ENCODE data around the gene MYOM1.
"Not testable (repeated sequence)": the region's sequence is repeated elsewhere in the genome, so short reads cannot be mapped to it uniquely, and the experiment has no call there.

MYOM1 gene

DNA sequence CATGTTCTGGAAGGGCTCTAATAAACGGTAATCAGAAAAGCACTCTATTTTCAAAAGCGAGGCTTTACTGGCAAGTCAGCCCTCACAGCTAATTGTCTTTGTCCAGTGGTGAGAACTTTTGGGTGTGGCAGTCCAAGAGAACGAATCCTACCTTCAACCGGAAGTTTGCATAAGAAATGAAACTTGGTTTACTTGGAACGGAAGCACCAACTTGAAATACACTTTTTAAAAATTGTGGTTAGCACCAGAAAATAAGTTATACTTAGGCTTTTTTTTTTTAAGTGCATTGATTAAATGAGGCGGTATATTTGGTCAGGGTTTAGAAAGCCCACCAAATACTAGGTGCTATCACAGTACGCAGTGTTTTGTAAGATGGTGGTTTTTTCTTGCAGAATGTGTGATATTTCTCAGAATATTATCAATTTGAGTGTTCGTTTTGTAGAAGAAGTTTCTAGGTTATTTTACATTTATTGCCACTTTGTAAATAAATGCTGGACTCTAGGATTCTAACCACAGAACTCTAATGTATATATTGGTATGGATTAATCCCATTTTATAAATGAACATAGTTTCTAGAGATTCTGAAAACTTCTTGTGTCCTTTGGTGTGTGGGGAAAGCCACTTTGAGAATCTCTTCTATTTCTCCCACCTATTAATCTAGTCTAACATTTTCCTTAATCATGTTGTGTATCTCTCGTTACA is 29.0 kb upstream of the MYOM1 start:
- FAIRE-seq: no peak

DNA sequence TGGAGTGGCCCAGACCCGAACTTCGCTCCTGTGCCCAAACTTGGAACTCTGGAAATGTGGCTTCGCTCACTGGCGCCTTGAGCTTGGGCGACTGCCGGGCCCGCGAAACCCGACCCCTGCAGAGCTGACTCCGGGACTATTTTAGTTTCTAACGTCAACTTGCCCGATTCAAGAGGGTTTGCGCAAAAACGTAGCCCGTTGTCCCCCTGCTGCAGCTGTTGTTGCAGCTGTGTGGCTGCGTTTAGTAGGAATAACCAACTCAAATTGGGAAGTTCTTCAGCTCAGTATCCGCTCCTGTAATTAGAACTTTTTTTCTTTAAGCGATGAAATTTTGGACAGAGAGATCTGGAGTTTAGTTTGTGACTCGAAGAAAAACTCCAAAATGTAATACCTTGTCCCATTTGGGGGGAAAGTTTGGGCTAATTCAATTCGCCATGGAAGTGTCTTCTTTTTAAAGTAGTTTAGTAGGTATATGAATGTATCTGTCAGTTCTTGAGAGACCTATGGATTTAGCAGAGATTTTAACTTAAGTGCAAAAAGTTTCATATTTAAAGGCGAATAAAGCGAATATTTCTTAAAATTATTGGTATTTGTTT is 28.4 kb upstream of the MYOM1 start:
- no peak for FAIRE-seq

DNA sequence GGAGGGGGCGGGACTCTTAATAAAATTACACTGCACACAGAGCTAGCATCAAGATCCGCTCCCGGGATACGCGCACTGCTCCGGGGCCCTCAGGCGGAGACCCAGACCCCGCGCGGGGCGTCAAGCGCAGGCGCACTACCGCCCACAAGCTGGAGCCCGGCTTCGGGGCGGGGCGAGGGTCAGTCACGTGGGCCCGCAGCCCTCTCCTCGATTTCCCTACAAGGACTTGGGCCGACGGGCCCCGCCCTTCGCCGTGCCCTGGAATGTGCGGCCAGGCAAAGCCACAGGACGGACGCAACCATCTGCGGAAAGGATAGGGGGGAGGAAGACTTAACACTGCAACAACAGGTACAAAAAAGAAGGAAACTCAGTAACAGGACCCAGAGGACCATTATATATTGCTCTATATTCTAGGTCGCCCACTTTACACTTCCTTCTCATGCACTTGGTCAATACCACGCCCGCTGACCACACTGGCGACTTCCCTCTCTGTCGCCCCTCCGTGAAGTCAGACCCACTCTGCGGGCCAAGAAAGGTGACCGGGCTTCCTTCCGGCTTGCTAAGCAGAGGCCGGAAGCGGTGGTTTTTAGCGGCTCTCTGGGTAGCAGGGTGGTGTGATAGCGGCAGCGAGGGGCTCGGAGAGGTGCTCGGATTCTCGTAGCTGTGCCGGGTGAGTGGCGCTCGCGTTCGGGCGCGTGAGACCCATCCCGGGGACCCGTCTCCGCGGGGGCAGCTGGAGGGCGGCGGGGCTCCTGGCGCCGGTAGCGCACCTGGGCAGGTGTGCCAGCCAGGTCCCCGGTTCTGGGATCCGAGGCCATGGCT is 27.7 kb upstream of the MYOM1 start, which contains the start of gene MYL12A:
Gene MYL12A (plus strand): TSS at position 562 of the 822 bp plus-strand sequence. CDS start 5,447 bp downstream, outside the sequence.
- FAIRE-seq: no peak

DNA sequence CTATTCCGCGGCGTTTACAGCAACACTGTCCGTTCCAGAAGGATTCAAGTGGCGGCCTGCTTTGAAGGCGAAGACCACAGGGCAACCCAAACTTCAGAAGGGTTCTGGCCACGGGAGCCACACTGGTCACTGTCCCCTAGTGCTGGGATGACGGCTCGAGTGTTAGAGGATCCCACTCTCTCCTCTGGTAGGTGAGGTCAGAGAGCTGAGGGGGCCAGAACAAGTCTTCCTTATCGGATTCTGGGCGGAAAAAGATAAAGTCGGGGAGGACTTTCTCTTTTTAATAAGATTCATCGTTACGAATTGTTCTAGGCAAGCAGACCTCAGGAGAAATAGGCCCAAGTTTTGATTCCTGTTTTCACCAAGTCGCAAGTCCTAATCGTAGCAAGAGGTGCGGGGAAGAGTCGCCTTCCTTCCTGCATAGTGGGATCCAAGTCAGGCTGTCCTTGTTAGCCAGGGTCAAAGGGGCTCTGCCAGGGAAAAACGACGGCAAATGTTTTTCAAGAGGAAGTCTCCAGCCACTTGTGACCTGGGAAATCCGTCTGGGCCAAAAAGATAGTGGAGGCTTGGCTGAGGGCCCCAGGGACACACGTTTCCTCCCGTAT is 27.0 kb upstream of the MYOM1 start:
- no peak for FAIRE-seq

DNA sequence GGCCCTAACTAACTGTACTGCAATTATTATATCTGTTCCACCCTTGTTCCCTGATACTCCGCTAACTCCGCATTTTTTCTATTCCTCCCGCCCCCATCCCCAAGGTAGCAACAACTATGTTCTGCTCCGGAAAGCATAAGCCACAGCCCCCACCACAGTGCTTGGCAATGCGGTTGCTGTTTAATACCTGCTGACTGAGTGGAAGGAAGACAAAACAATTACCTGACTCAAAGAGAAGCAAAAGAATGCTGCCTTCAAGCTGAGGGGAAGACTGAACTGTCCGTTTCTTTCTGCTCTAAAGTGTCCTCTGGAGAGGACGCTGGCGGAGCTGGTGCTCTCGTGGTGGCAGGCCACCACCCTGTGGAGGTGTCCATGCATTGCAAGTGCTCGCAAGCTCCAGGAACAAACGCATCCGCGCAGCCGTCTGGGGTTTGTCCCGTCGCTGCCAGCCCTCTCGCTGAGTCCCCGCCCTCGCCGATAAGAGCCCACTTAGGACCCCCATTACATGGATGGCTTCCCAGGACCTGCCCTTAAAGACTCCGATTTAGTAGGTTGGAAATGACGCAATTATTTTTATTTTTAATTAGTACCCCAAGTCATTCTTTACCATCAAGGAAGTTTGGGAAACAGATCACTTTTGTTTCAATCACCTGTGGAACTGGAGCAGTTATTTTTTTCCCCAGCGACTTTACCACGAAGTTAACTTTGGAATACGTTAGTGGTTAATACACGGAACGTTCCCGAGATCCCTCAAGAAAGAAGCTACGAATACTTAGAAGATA is 26.3 kb upstream of the MYOM1 start:
- FAIRE-seq: no peak

DNA sequence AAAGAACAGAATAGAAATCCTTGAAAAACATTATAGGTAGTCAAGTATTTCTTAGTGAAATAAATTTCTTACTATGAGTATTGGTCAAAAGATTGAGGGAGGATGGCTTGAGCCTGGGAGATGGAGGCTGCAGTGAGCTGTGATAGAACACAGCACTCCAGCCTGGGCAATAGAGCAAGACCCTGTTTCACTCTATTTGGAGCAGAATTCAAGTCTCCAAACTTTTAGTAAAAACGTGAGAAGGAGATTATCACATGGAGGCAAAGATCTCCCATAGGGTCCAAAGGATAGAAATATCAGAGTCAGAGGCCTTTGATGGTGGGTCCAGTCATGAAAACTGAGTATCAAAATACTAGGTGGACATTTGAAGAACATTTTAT is 25.4 kb upstream of the MYOM1 start:
- no peak for FAIRE-seq

DNA sequence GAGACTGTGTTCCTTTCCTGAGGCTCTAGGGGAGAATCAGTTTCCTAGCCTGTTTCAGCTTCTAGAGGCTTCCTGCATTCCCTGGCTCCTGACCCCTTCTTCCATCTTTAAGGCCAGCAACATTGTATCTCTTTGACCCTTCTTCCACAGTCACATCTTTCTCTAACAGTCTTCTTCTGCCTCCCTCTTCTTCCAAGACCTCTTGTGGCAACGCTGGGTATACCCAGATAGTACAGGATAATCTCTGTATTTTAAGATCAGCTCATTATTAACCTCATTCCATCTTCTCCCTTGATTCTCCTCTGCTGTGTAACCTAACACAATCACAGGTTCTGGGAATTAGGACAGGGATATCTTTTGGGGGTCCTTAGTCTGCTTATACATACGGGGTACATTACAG is 19.0 kb upstream of the MYOM1 start:
- no peak for FAIRE-seq

DNA sequence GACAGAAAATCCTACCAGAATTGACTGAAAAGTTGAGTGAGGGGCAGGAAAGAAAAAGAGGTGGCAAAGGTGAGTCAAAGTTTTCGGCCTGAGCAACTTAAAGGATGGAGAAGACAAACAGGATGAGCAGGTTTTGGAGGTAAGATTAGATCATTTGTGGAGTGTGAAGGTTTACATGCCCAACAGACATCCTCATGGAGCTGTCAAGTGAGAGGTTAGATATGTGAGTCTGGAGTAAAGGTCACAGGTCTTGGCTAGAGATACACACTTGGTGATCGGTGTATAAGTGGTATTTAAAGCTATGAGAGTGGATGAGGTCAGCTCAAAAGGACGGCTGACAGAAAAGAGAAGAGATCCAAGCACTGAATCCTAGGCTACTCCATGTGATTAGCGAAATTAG is 16.7 kb upstream of the MYOM1 start:
- no peak for FAIRE-seq

DNA sequence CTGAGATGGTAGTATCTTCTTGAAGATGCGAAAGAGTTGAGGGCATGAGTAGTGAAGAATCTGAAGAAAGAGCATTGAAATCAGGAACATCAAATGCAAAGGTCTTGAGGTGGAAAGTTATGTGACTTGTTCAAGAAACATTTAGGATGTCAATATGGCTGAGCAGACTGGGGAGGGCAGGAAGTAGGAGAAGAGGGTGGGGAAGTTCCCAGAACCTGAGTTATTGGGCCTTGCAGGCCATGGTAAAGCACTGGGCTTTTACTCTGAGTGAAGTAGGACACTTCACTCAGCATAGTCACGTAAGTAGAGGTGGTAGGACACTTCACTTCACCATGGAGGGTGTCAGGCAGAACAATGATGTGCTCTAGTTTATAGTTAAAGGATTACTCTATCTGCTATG is 16.1 kb upstream of the MYOM1 start:
- no peak for FAIRE-seq

DNA sequence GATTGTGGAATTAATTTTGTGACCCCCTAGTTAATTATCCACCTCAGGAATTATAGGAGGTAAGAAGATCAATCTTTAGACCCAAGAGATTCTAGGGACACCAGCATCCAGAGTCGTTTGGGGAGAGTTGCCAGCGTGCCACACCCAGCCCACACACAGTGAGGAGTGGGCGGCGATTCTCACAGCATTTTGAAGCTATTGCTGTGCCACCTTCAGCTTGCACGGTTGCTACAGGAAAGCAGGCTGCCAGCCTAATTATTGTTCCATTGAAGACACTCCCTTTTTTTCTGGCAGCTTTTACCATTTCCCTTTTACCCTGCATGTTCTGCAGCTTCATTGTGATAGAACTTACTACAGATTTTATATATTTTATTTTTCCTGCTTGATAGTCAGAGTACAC is 14.7 kb upstream of the MYOM1 start:
- no peak for FAIRE-seq

DNA sequence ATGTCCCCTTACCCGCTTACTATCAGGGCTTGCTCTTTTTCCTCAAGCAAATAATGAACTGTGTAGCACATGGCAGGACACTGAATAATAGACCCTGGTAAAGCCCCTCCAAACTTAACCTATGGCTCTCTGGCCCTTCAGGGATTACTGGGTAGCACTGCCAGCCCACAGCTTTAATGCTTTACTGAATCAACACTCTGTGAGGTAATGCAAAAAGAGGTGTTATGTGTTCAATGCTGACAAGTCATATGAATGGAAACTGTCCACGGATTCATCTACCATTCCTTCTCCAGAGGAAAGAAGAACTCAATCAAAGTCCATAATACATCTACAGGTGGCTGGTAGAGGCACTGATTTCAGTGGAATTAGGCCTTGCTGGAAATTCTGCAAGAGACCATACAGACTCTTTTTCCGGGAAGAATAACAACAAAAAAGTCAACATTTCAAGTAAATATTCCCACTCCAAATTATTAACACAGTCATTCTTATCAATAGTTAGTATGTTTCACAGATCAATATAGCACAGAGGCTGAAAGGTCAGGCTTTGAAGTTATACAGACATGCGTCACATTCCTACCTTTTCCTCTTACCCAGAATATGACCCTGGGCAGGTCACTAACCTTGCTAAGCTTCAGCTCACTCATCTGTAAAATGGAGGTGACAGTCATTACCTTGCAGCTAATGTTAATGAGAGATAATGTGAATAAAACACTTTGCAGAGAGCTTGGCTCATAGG is 13.8 kb upstream of the MYOM1 start:
- FAIRE-seq: no peak

DNA sequence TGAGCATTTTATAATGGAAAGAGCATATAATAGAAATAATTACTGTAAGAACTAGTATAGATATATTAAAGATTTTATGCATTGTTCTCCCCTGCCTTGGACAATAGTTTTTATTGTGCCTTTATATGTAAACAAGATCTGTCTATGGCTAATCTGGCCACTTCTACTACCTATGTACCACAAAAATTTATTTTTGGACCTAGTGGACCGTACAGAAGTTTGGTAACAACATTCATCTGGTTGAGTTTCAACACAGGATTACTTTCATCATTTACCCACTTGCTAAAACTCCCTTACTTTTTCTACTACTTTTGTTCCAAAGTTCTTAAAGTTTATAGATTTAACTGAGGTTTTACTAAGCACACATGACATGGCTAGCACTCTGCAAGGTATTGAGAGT is 13.2 kb upstream of the MYOM1 start:
- FAIRE-seq: no peak

DNA sequence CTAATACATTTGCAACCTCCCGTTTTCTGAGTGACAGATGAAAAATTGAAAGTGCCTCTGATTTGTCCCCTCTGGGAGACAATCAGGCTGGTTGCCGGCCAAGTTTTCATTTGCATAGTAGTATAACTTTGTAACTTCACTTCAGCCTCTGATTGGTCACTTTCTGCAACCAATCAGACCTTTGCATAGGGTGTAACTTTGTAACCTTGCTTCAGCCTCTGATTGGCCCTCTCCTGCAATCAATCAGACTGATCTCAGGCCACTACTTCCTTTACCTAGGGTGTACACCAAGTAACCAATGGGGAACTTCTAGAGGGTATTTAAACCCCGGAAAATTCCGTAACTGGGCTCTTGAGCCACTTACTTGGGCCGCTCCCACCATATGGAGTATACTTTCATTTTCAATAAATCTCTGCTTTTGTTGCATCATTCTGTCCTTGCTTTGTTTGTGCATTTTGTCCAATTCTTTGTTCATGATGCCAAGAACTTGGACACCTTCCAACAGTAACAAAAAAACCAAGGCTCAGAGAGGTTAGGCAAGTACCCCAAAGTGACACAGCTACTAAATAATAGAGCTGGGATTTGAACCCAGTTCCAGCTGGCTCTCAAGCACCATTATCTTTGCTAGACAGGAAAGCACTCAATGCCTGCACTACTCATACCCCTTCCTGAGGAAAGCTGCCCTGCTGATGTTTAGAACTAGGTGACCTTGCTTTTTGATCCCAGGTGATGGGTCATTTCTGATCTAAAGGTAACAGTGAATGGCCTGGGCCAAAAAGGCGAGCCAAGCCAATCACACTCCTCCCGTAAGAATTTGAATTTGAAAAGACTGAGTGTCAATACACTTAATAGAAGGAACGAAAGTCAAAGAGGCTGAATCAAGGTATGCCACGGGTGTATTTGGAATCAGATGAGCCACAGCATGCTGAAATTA is 10.9 kb upstream of the MYOM1 start:
- no peak for FAIRE-seq

DNA sequence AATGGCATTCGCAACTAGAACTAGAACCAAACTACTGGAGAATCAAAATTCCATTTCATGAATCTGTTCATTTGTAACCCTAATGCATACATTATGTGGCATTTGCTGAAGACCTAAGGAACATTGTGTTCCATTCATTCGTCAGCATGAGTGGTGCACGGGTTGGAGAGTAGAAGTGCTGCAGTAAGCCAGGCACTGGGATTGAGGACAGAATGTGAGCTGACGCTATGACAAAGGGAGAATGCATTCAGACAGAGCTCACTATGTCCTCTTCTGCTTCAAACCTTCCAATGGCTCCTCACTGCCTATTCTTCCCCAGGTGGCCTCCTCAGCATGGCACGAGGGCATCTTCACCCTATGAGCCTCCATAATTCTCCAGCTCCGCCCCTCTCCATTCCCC is 6.3 kb upstream of the MYOM1 start:
- no peak for FAIRE-seq

DNA sequence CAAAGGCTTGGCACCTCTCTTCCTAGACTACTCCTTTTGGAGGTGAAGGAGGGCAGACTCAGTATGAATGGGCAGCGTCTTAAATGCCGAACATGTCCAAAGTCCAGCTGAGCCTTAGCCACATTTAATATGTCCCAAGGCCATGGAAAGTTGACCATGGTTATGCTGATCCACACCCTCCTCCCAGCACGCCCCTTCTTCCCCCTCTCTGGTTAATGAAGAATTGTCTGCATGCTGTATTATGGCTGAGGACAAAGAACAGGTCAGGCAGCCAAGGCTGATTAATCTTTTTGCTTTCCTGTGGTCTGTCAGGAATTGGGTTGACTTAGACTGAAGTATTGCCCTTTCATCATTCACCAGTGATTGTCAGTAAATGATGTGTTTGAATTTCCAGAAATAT is 5.8 kb upstream of the MYOM1 start:
- no peak for FAIRE-seq

DNA sequence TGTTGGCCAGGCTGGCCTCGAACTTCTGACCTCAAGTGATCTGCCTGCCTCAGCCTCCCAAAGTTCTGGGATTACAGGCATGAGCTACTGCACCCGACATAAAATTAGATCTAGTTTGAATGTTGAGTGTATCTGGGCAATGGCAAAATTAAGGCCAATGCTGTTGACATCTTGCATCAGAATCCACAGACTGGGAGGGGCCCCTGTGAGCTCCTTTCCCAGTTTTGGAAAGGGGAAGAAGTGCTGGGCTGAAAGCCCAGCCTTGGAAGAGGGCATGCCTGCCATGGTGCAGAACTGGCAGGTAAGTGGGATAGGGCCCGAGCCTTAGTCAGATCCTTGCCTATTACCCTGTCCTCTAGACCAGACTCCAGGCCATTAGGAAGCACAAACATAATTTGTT is 4.5 kb upstream of the MYOM1 start:
- FAIRE-seq: no peak

DNA sequence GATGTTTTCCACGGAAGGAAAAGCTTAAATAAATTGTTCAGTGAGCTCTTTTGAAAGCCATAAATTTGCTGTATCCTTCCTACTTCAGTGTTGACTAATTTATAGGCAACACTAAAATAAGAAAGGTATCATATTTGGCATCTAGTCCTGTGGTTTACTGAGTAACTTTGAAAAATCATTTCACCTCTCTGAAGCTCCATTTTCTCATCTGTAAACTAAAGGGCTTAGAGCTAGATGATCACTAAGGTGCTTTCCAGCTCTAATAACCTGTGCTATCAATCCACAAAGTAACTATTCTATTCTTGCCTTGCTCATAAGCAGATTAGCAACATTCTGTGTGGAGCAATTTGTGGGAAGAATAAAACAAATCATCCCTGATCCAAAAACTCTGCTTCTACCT is 3.6 kb upstream of the MYOM1 start:
- FAIRE-seq: peak; percentile 43

DNA sequence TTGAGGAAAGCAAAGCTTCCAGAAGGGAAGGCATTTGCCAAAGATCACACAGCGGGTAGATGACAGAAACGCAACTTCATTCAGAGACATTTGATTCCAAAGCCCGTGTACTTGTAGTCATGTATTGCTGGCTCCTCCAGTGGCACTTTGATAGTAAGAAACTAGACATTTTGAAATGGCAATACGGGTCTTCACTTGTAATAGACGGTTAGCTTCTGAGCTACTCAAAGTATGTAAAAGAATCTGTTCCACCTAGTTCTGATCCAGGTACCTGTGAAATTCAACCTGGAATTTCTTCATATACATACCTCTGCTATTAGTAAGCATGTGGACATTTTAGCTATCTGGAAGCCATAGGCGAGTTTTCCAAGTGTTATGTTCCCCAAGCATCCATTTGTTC is 1.7 kb upstream of the MYOM1 start:
- no peak for FAIRE-seq

DNA sequence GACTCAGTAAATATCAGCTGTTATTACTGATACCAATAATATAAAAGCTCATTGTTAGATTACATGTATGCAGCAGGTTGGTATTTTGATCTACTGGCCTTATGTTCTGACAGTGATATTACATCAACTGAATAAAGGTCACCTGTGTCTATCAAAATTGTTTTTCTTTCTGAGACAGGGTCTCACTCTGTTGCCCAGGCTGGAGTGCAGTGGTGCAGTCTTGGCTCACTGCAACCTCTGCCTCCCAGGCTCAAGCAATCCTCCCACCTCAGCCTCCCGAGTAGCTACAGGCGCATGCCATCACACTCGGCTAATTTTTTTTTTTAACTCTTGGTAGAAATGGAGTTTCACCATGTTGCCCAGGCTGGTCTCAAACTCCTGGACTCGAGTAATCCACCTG is 1.1 kb upstream of the MYOM1 start:
- not testable (repeated sequence) for FAIRE-seq

DNA sequence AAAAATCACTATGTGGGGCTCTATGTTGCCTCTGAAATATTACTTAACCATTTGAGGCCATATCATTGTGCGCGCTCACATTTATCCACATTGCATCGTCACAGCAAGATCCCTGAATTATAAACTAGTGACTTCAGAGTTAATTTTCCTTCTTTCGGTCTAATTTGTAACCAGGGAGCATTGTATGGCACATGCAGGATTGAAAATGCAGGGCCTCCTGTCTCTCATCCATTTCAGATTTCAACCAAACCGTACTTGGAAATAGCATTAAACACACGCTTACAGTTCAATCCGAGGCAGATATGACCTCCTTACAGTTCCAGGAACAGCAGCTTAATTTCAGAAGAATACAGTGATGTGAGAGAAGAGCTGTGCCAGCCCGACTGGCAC is 532 bp downstream of the MYOM1 start:
- FAIRE-seq: no peak

DNA sequence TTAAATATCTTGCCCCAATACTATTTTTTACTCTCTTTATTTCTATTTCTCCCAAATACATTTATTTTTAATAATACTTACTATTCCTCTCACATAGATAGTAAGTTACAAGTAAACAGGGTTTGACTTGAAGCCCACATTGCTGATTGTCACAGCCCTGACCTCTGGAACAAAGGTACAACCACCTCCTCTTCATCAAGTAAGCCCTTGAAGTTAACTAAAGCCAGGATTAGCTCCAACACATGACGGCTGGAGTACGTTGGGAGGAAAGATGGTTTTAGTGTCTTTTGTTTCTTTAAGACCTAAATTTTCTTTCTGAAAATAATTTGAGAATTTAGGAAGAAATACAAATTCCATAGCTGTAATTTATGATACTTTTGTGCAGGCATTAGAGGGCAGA is 949 bp downstream of the MYOM1 start:
- FAIRE-seq: no peak
